ENCODE measurements around the gene ITGA4. TPM values are rescaled to one million over a fixed set of nuclear protein-coding genes. Genes with fewer than 3 reads are reported as not detected.

The ITGA4 gene
- total RNA-seq, 1 donor from 2014 or later: 311 TPM

DNA sequence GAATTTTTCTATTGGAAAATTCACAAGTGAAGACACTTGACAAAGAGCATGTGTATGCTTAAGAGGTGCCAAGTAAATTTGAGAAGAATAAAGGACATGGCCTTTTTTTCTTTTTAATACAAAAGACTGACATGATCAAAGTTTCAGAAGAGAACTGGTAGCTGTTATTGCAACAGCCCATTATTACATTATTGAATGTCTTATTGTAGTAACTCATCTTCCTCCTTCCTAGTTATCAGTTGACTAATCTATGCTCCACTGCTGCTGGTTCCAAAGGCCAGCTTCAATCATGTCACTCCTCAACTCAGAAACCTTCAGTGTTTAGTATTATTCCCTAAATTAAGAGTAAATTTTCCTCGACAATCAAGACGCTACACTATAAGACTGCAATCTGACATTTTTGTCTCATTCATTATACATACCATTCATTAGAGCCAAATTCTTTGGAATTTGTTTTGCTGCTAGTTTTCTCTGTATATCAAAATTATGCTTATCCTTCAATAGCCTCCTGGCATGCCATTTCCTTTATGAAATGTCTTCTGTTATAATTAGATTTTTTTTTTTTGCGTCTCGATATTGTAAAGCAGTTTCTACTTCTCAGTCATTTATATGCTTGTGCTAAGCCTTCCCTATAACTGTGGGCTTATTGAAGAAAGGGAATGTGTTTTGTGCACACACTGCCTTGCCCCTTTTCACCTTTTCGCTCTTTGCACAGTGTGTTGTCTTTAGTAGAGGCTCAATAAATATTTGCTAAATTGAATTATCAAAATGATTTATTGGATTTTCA is 27.9 kb downstream of the ITGA4 start:
- intact Hi-C loops (cut with micrococcal nuclease): loop anchor here (2.0 to 5.0 kb wide), 2 partner anchors 14 to 42 kb away; no protein-coding TSS in a partner anchor

DNA sequence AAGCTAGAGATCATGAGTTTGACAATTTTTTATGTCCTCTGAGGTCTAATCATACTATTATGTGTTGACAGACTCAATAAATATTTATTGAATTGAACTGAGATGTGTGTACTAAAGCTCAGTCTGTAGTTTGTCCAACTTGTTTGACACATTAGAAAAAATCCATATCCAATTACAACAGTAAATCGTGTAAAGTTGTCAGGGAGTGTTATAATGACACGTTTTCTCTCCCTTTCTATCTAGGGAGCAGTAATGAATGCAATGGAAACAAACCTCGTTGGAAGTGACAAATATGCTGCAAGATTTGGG is 28.4 kb downstream of the ITGA4 start:
- intact Hi-C loops (cut with micrococcal nuclease): loop anchor here (2.0 to 5.0 kb wide), 2 partner anchors 13 to 42 kb away; no protein-coding TSS in a partner anchor

DNA sequence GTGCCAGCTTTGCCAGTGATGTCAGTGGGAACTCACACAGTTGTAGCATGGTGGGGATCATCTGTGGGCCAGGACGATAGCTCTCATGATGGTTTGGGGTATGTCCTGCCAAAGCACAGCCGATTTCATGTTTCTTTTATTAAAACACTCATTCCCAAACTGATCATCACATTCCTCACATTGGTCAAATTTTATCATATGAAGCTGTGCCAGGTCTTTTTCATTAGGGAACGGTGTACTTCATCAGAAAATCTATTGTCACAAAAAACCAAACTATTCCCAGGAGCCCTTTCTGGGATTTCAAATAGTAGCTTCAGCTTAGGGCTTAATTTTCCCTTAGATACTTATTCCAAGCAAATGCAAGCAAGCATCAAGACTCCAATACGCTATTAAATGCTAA is 42.0 kb downstream of the ITGA4 start:
- intact Hi-C loops (cut with micrococcal nuclease): loop anchor here (2.0 kb wide), 1 partner anchor 14 kb away; no protein-coding TSS in a partner anchor

DNA sequence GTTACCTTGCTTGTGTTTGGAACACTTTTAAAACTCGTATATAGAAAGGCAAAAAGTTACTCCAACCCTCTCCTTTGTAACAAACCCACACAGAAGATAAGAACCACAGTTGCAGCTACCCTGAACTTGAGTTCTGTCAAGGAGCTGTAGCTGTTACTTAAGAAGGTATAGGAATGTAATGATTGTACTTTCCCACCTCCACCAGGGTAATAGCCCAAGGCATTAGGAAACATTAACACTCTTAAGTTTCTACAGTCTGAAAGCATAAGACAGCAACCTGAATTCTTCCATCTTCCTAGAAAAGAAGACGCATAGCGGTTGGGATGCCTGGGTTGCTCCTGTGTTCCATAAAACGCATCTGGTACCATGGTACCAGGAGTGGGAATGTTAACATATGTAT is 43.0 kb downstream of the ITGA4 start:
- intact Hi-C loops (cut with micrococcal nuclease): no loop called here

DNA sequence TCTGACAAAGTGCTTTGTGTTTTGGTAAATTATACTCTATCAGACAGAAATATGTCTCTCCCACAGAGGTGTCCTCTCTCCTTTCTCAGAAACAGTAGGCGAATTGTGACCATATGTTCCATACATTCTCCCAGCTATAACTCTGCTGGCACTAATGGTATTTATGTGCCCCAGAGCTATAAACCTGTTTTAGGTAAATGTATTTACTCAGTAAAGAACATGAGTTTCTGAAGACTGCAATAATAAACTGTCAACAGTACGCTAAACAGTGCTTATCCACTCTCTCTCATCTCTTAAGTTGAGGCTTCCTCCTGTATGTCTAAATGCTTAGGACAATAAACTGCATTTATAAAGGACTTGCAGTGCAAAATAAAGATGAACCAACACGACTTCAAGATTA is 58.5 kb downstream of the ITGA4 start:
- intact Hi-C loops (cut with micrococcal nuclease): loop anchor here (2.0 to 5.0 kb wide), 2 partner anchors 13 to 438 kb away; no protein-coding TSS in a partner anchor

DNA sequence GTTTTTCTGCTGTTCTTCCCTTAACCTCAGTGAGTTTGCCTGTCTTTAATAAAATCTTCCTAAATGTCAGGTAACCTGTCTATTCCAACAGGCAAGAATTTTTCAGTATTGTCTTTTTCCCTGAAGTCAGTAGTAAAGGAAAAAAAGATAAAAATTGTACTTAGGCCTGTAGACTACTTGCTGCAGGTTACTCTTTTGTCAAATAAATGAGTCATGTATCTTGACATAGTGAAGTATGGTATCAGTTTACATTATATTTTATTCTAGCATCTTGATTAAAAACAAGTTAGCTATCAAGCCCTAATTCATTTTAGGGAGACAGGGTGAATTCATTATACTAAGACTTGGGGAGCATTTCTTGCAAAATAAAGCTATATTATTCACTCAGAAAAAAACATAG is 59.8 kb downstream of the ITGA4 start:
- intact Hi-C loops (cut with micrococcal nuclease): loop anchor here (2.0 to 5.0 kb wide), 2 partner anchors 14 to 440 kb away; no protein-coding TSS in a partner anchor

DNA sequence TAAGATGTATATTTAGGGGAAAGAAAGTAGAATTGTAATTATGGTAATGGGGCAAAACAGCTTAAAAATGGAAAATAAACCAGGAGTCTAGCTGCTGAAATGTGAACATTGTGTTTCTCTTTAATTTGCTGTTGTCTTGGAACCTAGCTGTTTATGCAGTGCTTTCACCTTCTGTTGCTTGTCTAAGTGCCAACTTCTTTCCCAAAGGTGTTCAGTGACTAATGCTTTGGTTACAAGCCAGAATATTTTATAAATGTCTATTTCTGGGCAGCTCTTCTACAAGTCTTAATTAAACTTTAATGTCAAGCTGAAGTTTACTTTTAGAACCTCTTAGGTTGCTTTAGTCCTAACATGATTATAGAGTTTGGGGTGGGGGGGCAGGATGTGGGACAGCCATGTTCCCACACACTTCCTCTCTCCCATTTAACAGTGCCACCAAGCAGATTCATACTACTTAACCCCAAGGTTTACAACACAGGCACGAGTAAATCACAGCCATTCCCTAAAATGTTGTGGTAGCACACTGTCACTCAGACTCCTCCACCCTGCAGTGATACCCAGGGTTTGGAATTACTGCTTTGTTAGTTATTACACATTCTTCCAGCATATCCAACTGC is 60.6 kb downstream of the ITGA4 start:
- intact Hi-C loops (cut with micrococcal nuclease): loop anchor here (2.0 to 5.0 kb wide), 2 partner anchors 15 to 440 kb away; no protein-coding TSS in a partner anchor

DNA sequence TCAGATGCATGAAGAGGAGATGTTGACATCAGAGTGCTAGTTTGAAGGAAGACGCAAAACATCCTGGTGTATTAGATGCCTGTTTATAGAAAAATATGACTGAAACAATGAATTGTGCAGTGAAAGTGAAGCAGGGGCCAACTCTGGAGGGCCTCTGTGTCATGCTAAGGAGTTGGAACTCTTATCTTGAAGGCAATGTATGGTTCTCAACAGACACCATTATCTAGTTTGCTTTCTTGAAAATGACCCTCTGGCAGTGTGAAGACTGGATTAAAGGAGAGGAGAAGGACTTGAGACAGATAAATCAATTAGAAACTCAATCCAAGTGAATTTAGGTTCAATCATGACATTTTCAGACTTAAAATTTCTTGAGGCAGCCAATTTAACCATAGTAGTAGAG is 63.1 kb downstream of the ITGA4 start:
- intact Hi-C loops (cut with micrococcal nuclease): no loop called here

DNA sequence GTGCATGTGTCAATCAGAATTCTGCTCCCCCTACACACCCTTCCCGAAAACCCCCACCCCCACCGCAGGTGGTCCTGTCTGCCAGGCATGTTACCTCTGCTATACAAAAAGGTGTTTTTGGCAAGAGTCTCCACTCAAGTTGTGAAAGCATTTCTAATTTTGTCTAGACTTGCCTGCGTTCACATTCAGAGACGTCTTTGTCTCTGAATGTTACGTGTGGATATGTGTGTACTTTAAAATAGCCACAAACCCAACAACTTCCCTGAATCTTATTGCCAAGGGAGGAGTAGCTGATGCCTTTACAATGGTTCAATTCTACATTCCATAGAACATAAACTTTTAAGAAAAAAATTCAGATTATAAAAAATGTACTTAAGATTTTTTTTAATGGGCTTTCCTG is 66.6 kb downstream of the ITGA4 start:
- intact Hi-C loops (cut with micrococcal nuclease): no loop called here

DNA sequence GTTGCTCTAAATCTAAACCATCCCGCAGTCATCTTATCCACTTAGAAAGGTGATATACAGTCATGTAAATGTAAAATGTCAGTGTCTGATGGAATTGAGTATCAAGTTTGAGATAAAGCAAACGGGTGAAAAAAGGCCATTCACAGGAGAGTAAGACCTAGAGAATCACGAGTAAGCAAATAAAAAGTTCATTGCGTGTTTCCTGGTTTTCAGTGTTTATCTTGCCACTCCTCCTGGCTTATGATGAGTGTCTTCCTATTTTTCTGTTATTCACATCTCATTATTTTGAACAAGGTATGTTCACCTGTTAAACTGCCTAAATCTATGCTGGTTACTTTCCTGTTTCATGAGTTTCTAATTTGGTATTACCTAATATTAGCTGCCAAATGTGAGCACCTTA is 68.8 kb downstream of the ITGA4 start:
- intact Hi-C loops (cut with micrococcal nuclease): loop anchor here (5.0 kb wide), 1 partner anchor 39 kb away; no protein-coding TSS in a partner anchor

DNA sequence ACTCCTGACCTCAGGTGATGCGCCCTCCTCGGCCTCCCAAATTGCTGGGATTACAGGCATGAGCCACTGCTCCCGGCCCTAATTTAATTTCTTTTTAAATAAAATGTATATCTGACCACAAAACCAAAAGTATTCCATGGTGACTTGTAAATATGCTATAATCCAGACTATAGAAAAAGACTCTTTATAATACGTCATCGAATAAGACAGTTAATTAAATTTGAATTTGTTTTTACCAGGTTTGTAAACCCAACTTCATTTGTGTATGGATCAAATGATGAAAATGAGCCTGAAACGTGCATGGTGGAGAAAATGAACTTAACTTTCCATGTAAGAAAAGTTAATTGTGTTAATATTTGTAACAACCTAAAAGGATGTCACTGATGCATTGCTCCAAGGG is 69.9 kb downstream of the ITGA4 start:
- intact Hi-C loops (cut with micrococcal nuclease): loop anchor here (5.0 kb wide), 1 partner anchor 40 kb away; no protein-coding TSS in a partner anchor

DNA sequence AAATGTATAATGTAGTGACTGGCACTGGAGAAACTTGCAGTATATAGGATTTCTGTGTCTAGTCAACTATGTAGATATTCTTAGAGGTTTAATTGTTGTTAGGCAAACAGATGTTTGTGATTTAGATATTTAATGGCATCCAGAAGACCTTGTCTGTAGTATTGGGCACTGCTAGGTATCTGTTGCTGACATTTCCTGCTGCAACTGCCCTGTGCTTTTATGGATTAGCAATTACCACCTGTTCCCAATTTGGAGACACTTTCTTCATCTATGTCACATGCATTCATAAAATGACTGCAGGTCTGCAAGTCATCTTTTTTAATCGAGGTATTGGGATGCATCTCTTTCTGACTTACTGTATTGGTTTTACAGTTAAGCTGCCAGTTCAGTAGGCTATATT is 71.3 kb downstream of the ITGA4 start:
- intact Hi-C loops (cut with micrococcal nuclease): loop anchor here (5.0 kb wide), 1 partner anchor 41 kb away; no protein-coding TSS in a partner anchor

DNA sequence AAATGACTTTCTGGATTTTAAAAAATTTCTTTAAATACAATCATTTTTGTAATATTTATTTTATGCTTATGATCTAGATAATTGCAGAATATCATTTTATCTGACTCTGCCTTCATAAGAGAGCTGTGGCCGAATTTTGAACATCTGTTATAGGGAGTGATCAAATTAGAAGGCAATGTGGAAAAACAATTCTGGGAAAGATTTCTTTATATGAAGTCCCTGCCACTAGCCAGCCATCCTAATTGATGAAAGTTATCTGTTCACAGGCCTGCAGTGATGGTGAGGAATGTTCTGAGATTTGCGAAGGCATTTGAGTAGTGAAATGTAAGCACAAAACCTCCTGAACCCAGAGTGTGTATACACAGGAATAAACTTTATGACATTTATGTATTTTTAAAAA is 79.5 kb downstream of the ITGA4 start:
- intact Hi-C loops (cut with micrococcal nuclease): no loop called here

DNA sequence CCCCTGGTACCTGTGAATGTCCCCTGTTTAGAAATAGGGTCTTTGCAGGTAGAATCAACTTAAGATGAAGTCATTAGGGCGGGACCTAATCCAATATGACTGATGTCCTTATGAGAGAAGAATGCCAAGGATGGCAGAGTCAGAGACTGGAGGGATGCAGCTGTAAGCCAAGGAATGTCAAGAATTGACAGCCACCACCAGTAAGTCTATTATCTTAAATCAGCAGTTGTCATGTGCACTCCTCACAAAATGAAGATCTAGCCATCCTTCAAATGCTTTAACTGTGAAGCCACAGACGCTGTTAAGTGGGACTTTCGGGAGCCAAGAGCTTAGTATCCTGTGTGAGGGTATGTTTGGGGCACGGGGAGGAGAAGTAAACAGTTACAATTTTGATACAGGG is 83.2 kb downstream of the ITGA4 start:
- intact Hi-C loops (cut with micrococcal nuclease): no loop called here

DNA sequence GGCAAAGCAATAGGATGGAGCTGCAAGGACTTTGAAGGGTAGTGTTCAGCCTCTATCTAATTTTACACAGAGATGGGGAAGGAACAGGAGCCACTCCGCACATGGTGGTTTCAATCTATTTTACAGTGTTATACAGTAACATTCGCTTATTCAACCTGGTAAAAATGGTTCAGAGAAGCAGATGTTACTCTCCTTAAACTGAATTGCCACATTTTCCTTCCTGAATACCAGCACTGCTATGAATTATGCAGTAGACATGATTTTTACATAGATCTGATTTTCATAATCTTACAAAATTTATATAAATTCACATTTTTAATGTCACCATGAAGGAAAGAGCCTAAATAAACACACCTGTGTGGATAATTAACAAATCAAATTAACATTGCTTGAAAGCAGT is 85.0 kb downstream of the ITGA4 start:
- intact Hi-C loops (cut with micrococcal nuclease): no loop called here

DNA sequence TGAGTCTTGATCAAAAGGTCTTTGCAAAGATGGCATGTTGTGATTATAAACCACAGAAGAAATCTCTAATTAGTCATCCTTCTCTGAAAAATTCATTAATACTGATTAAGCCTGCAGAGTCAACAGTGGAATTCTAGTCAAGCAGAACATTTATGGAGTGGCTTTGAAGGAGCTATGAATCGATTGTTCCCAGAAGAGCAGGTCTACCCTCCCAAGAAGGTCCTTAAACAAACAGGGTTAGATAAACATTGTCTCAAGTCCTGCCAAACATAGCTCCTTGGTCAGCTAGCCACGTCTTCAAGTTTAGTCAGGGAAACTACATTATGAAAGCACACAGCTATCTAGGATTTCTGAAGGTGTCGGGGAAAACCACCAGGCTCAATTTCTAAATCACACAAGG is 88.9 kb downstream of the ITGA4 start:
- intact Hi-C loops (cut with micrococcal nuclease): no loop called here

DNA sequence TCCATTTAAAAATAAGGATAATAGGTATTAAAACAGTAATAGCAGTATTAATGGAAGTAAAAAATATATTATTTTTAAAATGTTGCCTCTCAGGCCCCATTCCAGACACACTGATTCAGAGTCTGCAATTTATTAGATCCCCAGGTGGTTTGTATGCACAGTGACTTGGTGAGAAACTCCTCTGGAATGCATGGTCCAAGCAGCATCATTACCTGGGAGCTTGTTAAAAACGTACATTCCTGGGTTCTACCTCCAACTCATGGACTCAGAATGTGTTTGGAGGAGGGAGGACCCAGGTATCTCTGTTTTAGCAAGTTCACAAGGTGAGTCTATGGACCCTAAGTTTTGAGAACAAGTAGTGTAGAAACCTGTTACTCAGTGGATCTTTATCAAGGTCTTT is 95.6 kb downstream of the ITGA4 start:
- intact Hi-C loops (cut with micrococcal nuclease): no loop called here

DNA sequence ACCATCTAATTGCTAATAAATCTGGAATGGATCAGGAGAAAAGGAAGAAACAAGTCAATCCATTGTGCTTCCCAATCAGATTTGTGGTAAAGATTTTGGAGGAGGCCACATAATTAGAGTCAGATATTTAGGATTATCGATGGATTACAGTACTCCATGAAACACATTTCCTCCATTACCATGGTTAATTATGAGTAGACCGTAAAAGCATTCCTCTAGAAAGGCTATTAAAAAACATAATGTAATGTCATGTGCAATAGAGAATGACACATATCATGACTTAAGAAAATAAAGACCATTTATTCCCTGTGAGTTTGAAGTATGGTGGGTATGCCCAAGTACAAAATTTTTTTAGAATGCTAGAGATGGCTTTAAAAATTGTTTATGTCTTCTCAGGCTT is 96.1 kb downstream of the ITGA4 start:
- intact Hi-C loops (cut with micrococcal nuclease): no loop called here

DNA sequence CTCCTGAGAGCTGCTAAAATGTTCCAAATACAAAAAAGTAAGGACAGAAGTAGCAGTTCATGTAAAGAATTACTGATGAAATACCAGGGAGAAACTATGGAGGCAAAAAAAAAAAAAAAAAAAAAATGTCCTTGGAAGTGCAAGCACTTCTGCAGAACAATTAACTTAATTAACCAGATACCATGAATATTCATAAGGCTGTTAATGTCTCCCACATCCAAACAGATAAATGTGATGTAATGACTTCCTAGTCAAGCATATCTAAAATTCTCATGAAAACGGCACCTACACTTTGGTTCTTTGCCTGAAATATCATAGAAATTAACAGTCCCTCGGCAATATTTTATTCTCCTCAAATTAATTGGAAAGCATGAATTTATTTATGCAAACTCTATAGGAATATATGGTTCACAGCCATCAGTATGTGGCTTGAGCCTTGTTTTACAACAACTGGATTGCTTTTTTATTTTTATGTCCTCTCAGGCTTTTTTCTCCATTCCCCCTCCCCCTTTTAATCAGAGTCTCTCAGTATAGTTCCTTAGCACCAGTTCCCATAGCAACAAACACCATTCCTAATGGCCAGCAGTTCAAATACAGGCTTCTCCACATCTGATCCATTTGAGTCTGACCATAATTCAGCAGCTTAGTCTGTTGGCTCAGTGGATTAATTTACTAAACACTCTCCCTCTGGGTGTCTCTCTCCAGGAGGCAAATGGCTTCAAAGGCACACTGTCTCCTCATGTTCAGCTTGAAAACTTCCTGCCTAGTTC is 97.1 kb downstream of the ITGA4 start:
- intact Hi-C loops (cut with micrococcal nuclease): no loop called here

DNA sequence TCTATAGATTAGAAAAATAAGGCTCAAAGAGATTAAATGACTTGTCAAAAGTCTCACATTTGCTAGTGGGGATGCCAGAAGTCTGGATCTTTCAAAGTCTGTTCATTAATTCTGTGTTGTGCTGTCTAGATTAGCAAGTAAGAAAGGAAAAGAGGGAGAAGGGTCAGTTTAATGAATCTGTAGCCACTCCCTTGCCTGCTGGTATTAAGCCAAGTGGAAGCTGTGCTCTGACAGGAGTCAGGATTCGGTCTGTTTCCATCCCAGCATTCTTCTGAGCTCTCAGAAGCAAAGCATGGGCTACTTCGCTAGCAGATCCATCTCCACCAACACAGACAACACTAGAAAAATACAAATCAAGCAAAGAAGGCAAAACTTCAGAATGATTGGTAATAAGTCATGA is 101.2 kb downstream of the ITGA4 start:
- intact Hi-C loops (cut with micrococcal nuclease): no loop called here

DNA sequence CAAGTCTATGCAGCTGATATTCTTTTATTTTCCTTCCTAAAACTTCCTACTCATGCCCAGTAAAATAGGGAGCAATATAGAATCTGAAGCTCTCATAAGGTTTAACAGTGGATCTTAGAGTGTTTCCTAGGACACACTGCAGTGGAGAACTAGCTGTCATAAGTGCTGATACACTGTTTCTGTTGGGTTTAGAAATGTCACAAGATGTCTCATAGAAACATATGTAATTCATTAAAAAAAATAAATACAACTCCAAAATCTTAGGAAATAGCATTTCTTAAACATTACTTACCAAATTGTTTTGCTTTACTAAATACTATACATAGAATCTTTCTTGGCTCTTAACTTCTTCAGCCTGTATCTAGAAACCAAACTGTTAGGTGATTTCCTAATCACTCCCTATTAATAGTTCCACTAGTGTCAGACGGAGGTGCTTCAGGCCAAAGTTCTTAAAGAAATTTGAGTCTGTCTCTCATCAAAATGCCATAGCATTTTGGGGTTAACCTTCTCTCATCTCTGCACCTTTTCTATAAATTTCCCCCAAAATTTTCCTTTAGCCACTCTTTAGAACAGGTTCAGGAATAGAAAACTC is 106.0 kb downstream of the ITGA4 start:
- intact Hi-C loops (cut with micrococcal nuclease): no loop called here

Measured in T-helper 2 cell treated with Interferon-gamma antibody and Interleukin-4, amounts not matched to agents 100 ng/mL and 5 ng/mL, for 36 hours (primary cell).